Activated CD4-positive, alpha-beta T cell treated with anti-CD3 and anti-CD28 coated beads for 24 hours (primary cell): ENCODE data around the gene TTC3.
"Not testable (repeated sequence)": the region's sequence is repeated elsewhere in the genome, so short reads cannot be mapped to it uniquely, and the experiment has no call there.

ENCODE experiments used
- DNase-seq, 2 donors: peaks; one replicate each; pipeline ENCODE4 v3.0.0-alpha.2; 2020; ENCODE audit warnings: low read depth in 2 of 2

Gene TTC3, protein sequence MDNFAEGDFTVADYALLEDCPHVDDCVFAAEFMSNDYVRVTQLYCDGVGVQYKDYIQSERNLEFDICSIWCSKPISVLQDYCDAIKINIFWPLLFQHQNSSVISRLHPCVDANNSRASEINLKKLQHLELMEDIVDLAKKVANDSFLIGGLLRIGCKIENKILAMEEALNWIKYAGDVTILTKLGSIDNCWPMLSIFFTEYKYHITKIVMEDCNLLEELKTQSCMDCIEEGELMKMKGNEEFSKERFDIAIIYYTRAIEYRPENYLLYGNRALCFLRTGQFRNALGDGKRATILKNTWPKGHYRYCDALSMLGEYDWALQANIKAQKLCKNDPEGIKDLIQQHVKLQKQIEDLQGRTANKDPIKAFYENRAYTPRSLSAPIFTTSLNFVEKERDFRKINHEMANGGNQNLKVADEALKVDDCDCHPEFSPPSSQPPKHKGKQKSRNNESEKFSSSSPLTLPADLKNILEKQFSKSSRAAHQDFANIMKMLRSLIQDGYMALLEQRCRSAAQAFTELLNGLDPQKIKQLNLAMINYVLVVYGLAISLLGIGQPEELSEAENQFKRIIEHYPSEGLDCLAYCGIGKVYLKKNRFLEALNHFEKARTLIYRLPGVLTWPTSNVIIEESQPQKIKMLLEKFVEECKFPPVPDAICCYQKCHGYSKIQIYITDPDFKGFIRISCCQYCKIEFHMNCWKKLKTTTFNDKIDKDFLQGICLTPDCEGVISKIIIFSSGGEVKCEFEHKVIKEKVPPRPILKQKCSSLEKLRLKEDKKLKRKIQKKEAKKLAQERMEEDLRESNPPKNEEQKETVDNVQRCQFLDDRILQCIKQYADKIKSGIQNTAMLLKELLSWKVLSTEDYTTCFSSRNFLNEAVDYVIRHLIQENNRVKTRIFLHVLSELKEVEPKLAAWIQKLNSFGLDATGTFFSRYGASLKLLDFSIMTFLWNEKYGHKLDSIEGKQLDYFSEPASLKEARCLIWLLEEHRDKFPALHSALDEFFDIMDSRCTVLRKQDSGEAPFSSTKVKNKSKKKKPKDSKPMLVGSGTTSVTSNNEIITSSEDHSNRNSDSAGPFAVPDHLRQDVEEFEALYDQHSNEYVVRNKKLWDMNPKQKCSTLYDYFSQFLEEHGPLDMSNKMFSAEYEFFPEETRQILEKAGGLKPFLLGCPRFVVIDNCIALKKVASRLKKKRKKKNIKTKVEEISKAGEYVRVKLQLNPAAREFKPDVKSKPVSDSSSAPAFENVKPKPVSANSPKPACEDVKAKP (N-terminal part only)

GRCh38 chr21:37072988-37073416, at the start of gene TTC3, which contains the start of gene PIGP:
Gene TTC3 (plus strand): TSS chr21:37073254. CDS start chr21:37087258, 14,004 bp downstream.
Gene PIGP (minus strand): TSS chr21:37073071. CDS start chr21:37072515, 556 bp downstream.
- peak; percentile 93 to 97 for DNase-seq

DNA sequence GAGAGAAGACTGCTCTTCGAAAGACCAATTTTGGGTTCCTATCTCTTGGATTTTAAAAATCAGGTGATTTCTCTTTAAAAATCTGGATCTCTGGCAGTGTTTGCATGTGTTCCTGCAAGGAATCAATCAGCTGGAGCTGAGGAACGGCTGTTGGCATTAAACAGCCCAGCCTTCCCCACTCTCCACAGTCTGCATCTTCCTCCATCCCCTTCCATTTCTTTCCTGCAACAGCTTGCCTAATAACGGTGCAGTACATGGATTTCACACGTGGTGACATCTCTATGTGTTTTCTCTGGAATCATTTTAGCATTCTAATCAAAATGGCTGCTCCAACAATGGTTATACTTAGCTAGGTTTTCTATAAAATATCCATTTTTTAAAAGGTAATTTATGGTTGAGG, 46.6 kb upstream of the TTC3 start:
- DNase-seq, result no peak

DNA sequence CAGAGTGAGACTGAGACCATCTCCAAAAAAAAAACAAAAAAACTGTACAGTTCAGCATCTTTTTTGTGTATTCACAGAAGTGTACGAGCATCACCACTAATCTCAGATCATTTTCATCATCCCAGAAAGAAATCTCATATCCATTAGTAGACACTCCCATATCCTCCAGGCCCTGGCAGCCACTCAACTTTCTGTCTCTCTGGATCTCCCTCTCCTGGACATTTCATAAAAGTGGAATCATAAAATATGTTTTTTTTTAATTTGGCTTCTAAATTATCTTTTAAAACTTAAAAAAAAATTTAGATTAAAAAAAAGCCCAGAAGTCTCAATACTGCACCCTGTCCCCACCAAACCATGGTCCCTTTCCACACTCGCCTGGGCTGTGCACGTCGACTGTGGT, 44.5 kb upstream of the TTC3 start:
- DNase-seq, result no peak

GRCh38 chr21:37030864-37031263, 42.2 kb upstream of the TTC3 start:
- no peak for DNase-seq

- no peak for DNase-seq
Observed at GRCh38 chr21:37032293-37032692, 40.8 kb upstream of the TTC3 start.

DNA sequence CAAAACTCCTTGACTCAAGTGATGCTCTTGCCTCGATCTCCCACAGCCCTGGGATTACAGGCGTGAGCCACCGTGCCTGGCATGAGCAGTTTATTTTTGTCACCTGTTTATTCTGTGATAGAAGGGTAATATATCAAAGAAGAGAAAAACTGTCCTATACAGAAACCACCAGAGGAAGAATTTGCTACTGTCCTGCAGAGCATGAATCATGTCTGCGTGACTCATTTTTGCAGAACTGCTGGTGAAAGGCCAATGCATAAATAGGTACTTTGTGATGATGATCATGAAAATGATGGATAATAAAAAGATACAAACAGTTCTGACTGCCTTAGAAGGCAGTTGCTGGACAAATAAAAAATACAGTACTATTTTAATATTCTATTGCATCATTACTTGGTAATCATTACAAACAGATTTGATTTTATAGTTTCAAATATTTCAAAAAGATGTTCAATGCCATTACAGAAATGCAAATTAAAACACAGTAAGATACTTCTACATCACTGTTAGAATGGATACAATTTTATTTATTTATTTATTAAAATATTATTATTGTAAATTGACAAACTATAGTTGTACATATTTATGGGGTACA, 40.1 kb upstream of the TTC3 start:
- no peak for DNase-seq

DNA sequence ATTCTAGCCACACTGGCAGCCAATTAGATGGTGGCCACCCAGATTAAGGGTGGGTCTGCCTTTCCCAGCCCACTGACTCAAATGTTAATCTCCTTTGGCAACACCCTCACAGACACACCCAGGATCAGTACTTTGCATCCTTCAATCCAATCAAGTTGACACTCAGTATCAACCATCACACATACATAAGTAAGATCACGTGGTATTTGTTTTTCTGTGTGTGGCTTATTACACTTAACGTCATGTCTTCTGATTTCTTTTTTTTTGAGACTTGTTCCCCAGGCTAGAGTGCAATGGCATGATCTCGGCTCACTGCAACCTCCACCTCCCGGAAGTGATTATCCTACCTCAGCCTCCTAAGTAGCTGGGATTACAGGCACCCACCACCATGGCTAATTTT, 38.7 kb upstream of the TTC3 start:
- DNase-seq, result not testable (repeated sequence)

DNA sequence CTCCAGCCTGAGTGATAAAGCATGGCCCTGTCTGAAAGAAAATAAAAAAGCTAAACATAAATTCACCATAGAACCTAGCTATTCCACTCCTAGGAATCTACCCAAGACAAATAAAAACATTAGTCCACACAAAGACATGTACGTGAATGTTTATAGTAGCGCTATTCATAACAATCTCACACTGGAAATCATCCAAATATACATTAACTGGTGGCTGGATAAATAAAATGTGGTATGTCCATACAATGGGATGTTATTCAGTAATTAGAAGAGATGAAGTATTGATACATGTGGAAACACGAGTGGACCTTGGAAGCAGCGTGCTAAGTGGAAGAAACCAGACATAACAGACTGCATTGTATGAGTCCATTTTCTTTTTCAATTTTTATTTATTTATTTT, 36.9 kb upstream of the TTC3 start:
- no peak for DNase-seq

GRCh38 chr21:37039411-37040075, 33.5 kb upstream of the TTC3 start:
- no peak for DNase-seq

DNA sequence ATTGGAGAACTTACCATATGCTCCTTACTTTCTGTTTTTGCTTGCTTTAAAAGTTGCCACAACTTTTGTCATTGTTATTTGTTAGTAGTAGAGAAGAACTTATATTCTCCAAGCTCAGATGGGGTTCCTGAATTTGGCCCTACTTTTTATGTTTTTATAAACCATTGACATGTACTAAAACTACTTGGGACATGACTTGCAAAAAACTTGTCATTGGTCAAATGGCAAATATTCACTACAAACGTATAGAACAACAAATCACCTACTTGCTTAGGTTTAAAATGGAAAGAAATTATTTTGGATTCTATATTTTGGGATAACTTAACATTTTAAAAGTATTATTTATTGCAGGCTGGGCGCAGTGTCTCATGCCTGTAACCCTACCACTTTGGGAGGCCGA, 32.8 kb upstream of the TTC3 start:
- DNase-seq, result no peak

GRCh38 chr21:37041706-37042271, 31.3 kb upstream of the TTC3 start:
- no peak for DNase-seq

GRCh38 chr21:37043818-37044217, 29.2 kb upstream of the TTC3 start:
- no peak for DNase-seq

GRCh38 chr21:37044643-37045042, 28.4 kb upstream of the TTC3 start:
- DNase-seq, result no peak

DNA sequence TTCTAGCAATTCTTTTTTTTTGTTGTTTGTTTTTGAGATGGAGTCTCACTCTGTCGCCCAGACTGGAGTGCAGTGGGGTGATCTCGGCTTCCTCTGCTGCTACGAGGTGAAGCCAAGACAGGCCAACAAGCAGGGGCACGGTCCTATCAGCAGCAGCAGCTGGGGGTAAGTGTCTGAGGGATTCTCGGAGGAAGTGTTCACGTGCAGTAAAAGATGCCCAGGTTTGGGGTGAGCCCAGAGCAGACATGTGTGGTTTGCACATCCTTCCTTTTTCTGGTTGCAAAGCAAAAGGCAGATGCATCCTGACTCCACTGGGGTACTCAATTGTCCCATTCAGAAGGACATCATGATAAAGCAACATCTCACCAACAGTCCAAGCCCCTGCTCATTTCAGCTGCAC, 27.9 kb upstream of the TTC3 start:
- DNase-seq, result no peak

GRCh38 chr21:37045556-37045955, 27.5 kb upstream of the TTC3 start:
- DNase-seq, result no peak

DNA sequence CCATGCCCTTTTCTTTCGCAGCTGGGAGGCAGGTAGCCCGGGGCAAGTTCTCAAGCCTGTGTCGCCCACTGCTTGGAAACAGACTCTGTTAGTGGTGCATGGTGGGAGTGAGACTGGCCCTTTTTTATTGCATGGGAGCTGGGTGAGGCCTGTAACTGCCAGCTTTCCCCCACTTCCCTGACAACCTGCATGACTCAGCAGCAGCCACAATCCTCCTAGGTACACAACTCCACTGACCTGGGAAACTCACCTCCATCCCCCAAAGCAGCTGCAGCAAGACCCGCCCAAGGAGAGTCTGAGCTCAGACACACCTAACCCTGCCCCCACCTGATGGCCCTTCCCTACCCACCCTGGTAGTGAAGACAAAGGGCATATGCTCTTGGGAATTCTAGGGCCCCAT, 26.0 kb upstream of the TTC3 start:
- no peak for DNase-seq

- DNase-seq, result not testable (repeated sequence)
Observed at GRCh38 chr21:37049741-37050140, 23.3 kb upstream of the TTC3 start.

GRCh38 chr21:37055271-37055855, 17.7 kb upstream of the TTC3 start:
- DNase-seq, result no peak

- no peak for DNase-seq
Observed at GRCh38 chr21:37057614-37058013, 15.4 kb upstream of the TTC3 start.

DNA sequence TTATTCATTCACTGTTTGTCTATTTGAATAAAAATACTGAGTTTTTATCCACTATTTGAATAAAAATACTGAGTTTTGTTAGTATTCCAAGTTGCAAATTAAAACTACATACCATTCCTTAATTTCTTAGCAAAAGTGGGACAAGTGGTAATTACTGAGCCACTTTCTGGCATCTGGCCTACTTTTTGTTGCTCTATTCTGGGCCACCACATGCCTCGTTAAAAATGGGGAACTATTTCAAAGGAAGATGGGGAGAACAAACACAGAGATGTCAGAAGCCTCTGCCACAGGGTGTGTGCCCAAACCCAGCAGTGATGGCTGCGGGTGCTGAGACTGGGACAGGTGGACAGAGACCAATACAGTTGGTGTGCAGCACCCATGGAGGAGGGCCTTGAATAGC, 14.8 kb upstream of the TTC3 start:
- DNase-seq, result no peak
